Osteocyte (in vitro differentiated cells): Measurements from ENCODE around the gene DNAH7. TPM values are rescaled to one million over a fixed set of nuclear protein-coding genes. Genes with fewer than 3 reads are reported as not detected.

Experiments
- DNase-seq: peaks from one replicate; pipeline ENCODE4 v3.0.0; 2021; ENCODE audit warnings: mixed read lengths; ENCODE audit not compliant: unreplicated experiment; ENCODE audit errors: extremely low spot score
- H3K27ac Mint-ChIP-seq: one replicate; pipeline ENCODE4 v1.8.0; 2021; ENCODE audit warnings: mild to moderate bottlenecking, mixed read lengths; ENCODE audit not compliant: unreplicated experiment
- H3K27me3 Mint-ChIP-seq: one replicate; pipeline ENCODE4 v1.8.0; 2021; ENCODE audit warnings: mixed read lengths; ENCODE audit not compliant: unreplicated experiment
- H3K36me3 Mint-ChIP-seq: one replicate; pipeline ENCODE4 v1.8.0; 2021; ENCODE audit warnings: mixed read lengths; ENCODE audit not compliant: unreplicated experiment
- H3K4me1 Mint-ChIP-seq: one replicate; pipeline ENCODE4 v1.8.0; 2021; ENCODE audit warnings: mixed read lengths; ENCODE audit not compliant: unreplicated experiment
- H3K4me3 Mint-ChIP-seq: one replicate; pipeline ENCODE4 v1.8.0; 2021; ENCODE audit warnings: mild to moderate bottlenecking, moderate library complexity, mixed read lengths; ENCODE audit not compliant: unreplicated experiment
- H3K9me3 Mint-ChIP-seq: one replicate; pipeline ENCODE4 v1.8.0; 2021; ENCODE audit warnings: mixed read lengths; ENCODE audit not compliant: unreplicated experiment
- total RNA-seq: library from RNA; stranded (reverse); gene quantifications from 2 replicates; pipeline ENCODE4 v1.2.1, GENCODE V29; 2021
- TF ChIP-seq, protein P1 (sequence below): fragments of 200-600 bp; sonication (generic); IDR thresholded peaks from 2 replicates; pipeline ENCODE4 v1.5.0; 2021; ENCODE audit warnings: antibody characterized with exemption, mild to moderate bottlenecking, moderate library complexity

Gene DNAH7
- total RNA-seq, 1 donor from 2014 or later: 0.43 TPM

DNA sequence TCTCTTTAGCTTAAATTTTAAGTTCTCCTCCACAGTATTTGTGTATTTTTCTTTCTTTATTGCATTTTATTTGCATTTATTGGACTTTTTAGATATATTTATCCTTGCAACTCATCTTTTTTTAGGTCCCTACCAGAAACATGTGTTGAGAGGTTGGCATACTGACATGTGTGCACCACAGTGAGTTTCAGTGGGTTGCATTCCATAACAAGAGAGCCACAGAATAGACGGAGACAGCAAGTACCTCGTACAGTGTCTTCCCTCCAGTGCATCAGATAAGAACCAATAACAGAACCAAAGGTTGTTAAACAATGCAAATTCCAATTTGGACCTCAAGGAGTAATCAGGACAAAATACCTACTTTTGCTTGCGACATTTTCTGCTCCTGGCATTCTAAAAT, 111.9 kb downstream of the DNAH7 start:
- H3K27me3 Mint-ChIP-seq: peaks cover 8% of the 10 kb centered on the region
- H3K9me3 Mint-ChIP-seq: peaks cover 10% of the 10 kb centered on the region
- H3K27ac Mint-ChIP-seq: no peak overlapping the region
- DNase-seq: no peak
- TF ChIP-seq, protein P1, sequence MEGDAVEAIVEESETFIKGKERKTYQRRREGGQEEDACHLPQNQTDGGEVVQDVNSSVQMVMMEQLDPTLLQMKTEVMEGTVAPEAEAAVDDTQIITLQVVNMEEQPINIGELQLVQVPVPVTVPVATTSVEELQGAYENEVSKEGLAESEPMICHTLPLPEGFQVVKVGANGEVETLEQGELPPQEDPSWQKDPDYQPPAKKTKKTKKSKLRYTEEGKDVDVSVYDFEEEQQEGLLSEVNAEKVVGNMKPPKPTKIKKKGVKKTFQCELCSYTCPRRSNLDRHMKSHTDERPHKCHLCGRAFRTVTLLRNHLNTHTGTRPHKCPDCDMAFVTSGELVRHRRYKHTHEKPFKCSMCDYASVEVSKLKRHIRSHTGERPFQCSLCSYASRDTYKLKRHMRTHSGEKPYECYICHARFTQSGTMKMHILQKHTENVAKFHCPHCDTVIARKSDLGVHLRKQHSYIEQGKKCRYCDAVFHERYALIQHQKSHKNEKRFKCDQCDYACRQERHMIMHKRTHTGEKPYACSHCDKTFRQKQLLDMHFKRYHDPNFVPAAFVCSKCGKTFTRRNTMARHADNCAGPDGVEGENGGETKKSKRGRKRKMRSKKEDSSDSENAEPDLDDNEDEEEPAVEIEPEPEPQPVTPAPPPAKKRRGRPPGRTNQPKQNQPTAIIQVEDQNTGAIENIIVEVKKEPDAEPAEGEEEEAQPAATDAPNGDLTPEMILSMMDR: no peak
- H3K4me3 Mint-ChIP-seq: no peak overlapping the region
- no peaks in the 10 kb centered on the region for H3K4me1 Mint-ChIP-seq
- H3K36me3 Mint-ChIP-seq: no peaks in the 10 kb centered on the region

DNA sequence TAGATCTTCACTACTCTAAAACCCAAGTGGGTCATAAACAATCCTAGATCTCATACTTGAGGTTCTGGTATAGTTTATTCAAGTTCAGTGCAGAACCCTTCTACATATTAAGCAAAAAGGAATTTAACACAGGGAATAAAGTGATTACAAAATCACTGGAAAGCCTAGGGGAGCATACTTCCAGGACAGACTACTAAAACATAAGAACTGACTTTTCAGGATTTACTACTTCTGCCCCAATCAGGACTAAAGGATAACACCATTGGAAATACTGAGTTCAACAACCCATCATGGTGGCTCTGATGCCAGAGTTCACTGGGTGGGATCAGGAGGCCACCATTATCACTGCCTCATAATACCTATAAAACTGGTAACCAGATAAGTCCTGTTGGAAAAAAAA, 123.6 kb downstream of the DNAH7 start:
- Mint-ChIP-seq H3K4me3 (no peak overlapping the region), H3K27me3 (peaks cover 40% of the 10 kb centered on the region), H3K9me3 (no peaks in the 10 kb centered on the region), H3K36me3 (no peaks in the 10 kb centered on the region), H3K27ac (no peak overlapping the region), H3K4me1 (no peaks in the 10 kb centered on the region)
- TF ChIP-seq, protein P1: no peak
- no peak for DNase-seq

DNA sequence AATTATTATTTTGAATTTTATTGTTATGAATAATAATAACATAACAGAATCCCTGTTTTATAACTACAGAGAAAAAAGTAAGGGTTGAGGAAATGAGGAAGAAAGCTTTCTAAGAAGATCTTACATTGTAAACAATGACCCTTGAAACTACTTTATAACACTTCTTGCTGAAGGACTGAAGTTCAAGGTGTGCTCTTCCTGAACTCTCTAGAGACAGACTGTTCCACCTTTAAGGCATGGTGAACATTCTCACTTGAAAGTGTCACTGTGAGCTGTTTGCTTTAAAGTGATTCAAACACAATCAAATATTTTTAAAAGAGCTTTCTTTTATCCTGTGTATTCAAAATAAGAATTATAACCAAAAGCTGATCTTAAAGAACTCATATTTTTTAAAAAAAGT, 131.5 kb downstream of the DNAH7 start:
- H3K4me3 Mint-ChIP-seq: no peak overlapping the region
- no peak for DNase-seq
- H3K9me3 Mint-ChIP-seq: no peaks in the 10 kb centered on the region
- TF ChIP-seq, protein P1: no peak
- H3K27me3 Mint-ChIP-seq: peaks cover 46% of the 10 kb centered on the region
- no peak overlapping the region for H3K27ac Mint-ChIP-seq
- H3K4me1 Mint-ChIP-seq: no peaks in the 10 kb centered on the region
- no peaks in the 10 kb centered on the region for H3K36me3 Mint-ChIP-seq

DNA sequence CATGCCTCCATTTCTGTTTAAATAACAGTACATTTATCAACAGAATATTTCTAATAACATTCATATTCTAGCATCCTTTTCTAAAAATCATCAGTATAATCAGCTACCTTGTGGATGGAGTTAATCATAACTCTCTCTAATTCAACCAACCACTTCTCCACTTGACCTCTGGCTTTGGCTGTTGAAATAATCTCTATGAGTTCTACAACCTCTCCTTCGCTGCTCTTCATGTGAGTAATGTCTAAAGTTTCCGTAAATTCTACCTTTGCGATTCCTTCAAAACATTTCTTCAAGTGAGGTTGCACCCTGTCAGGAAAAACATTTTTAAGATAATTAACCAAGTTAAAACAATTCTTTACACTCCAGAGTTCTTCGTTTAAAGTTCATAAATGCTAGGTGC, 134.2 kb downstream of the DNAH7 start:
- H3K4me3 Mint-ChIP-seq: no peak overlapping the region
- no peaks in the 10 kb centered on the region for H3K36me3 Mint-ChIP-seq
- no peaks in the 10 kb centered on the region for H3K4me1 Mint-ChIP-seq
- TF ChIP-seq, protein P1: no peak
- no peak overlapping the region for H3K27ac Mint-ChIP-seq
- no peaks in the 10 kb centered on the region for H3K9me3 Mint-ChIP-seq
- peaks cover 34% of the 10 kb centered on the region for H3K27me3 Mint-ChIP-seq
- DNase-seq: no peak

DNA sequence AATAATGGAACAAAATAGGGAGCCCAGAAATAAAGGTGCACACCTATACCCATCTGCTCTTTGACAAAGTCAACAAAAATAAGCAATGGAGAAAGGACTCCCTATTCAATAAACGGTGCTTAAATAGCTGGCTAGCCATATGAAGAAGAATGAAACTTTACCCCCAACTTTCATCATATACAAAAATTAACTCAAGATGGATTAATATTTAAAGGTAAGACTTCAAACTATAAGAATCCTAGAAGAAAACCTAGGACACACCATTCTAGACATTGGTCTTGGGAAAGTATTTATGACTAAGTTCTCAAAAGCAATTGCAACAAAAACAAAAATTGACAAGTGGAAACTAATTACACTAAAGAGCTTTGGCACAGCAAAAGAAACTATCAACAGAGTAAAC, 139.1 kb downstream of the DNAH7 start:
- no peaks in the 10 kb centered on the region for H3K9me3 Mint-ChIP-seq
- no peak overlapping the region for H3K4me3 Mint-ChIP-seq
- H3K27ac Mint-ChIP-seq: no peak overlapping the region
- TF ChIP-seq, protein P1: no peak
- DNase-seq: no peak
- H3K4me1 Mint-ChIP-seq: no peaks in the 10 kb centered on the region
- H3K27me3 Mint-ChIP-seq: peaks cover 22% of the 10 kb centered on the region
- H3K36me3 Mint-ChIP-seq: no peaks in the 10 kb centered on the region
